BJ (cell line): Measurements from ENCODE around the gene NCOA1. TPM values are rescaled to one million over a fixed set of nuclear protein-coding genes. Genes with fewer than 3 reads are reported as not detected.
A peak's percentile ranks its signal among the peaks of the same experiment; 100 is the strongest.

Experiments used
- CTCF ChIA-PET: fragments of 350-600 bp; formaldehyde crosslinking; extraction: SDS; loops from one replicate; lab custom pipeline; 2021; ENCODE audit warnings: antibody characterized with exemption, inconsistent platforms; lab: Yijun Ruan, JAX
- POLR2A ChIA-PET: fragments of 300-600 bp; sonication (Branson Sonifier 250); formaldehyde crosslinking; extraction: SDS; loops from one replicate; lab custom pipeline; 2021; ENCODE audit warnings: antibody characterized with exemption; lab: Charles Lee
- DNase-seq: peaks from one replicate; pipeline ENCODE4 v3.0.0-alpha.2; 2011; ENCODE audit warnings: low read depth
- H3K27me3 ChIP-seq: 2 replicates; pipeline ENCODE4 v1.6.0; 2011; ENCODE audit warnings: low read length; ENCODE audit not compliant: control insufficient read depth, insufficient read depth
- H3K36me3 ChIP-seq: 2 replicates; pipeline ENCODE4 v1.5.1; 2011; ENCODE audit warnings: low read length; ENCODE audit not compliant: control insufficient read depth, insufficient read depth
- H3K4me3 ChIP-seq: 2 replicates; pipeline ENCODE4 v1.5.1; 2011; ENCODE audit warnings: low read depth, mild to moderate bottlenecking, control low read depth, low read length
- CTCF ChIP-seq: IDR thresholded peaks from 2 replicates; pipeline ENCODE4 v1.5.1; 2011; ENCODE audit warnings: low read depth, mild to moderate bottlenecking, control low read depth, inconsistent platforms, low read length, moderate library complexity; ENCODE audit not compliant: insufficient read depth
- polyA plus RNA-seq: library from polyadenylated mRNA; depleted of rRNA; stranded (reverse); fragments of >200 nt; gene quantifications from 2 replicates; pipeline ENCODE4 v1.2.3, GENCODE V29; 2011

Gene NCOA1
- polyA plus RNA-seq, 1 experiment = 16.0 TPM

- peak; percentile 1 for DNase-seq
- ChIA-PET CTCF (no interaction called here), POLR2A (no interaction called here)
- H3K27me3 ChIP-seq = no peaks in the 10 kb centered on the region
- no peak for TF ChIP-seq CTCF
- H3K36me3 ChIP-seq = no peaks in the 10 kb centered on the region
- H3K4me3 ChIP-seq = no peak overlapping the region
Measured at GRCh38 chr2:24617424-24617823, 126.4 kb downstream of the NCOA1 start.

- H3K27me3 ChIP-seq = no peaks in the 10 kb centered on the region
- H3K36me3 ChIP-seq = no peaks in the 10 kb centered on the region
- POLR2A ChIA-PET = no interaction called here
- no peak for DNase-seq
- H3K4me3 ChIP-seq = no peak overlapping the region
- no peak for TF ChIP-seq CTCF
- CTCF ChIA-PET = no interaction called here
Measured at GRCh38 chr2:24618144-24618543, 127.1 kb downstream of the NCOA1 start.

GRCh38 chr2:24618680-24619079 is 127.6 kb downstream of the NCOA1 start:
- Histone ChIP-seq H3K36me3 (no peaks in the 10 kb centered on the region), H3K4me3 (no peak overlapping the region), H3K27me3 (no peaks in the 10 kb centered on the region)
- POLR2A ChIA-PET = no interaction called here
- CTCF ChIA-PET = no interaction called here
- TF ChIP-seq CTCF = no peak
- DNase-seq = no peak

- no peak for TF ChIP-seq CTCF
- ChIA-PET POLR2A (no interaction called here), CTCF (no interaction called here)
- Histone ChIP-seq H3K4me3 (no peak overlapping the region), H3K36me3 (no peaks in the 10 kb centered on the region), H3K27me3 (no peaks in the 10 kb centered on the region)
- no peak for DNase-seq
Measured at GRCh38 chr2:24620936-24621335, 129.9 kb downstream of the NCOA1 start.

- POLR2A ChIA-PET = no interaction called here
- CTCF ChIA-PET = interaction anchor here (0.6 kb wide), 2 partner anchors 9 to 17 kb away, joined by 3 read pairs; no protein-coding TSS in a partner anchor
- H3K4me3 ChIP-seq = no peak overlapping the region
Measured at GRCh38 chr2:24621779-24622538, 130.9 kb downstream of the NCOA1 start.

More at GRCh38 chr2:24621779-24622538, 130.9 kb downstream of the NCOA1 start:
- Histone ChIP-seq H3K36me3 (no peaks in the 10 kb centered on the region), H3K27me3 (no peaks in the 10 kb centered on the region)
- no peak for DNase-seq
- no peak for TF ChIP-seq CTCF
